Rectal smooth muscle tissue (tissue), 1 donor: ENCODE results near the gene SRCAP.

Experiments used
- H3K27ac ChIP-seq: one replicate; pipeline ENCODE4 v1.7.0; 2013; ENCODE audit warnings: low read depth, low read length, inconsistent platforms
- H3K27me3 ChIP-seq: one replicate; pipeline ENCODE4 v1.7.0; 2013; ENCODE audit warnings: low read length; ENCODE audit not compliant: control insufficient read depth, insufficient read depth
- H3K36me3 ChIP-seq: one replicate; pipeline ENCODE4 v1.7.0; 2013; ENCODE audit warnings: low read length; ENCODE audit not compliant: control insufficient read depth, insufficient read depth
- H3K4me1 ChIP-seq: one replicate; pipeline ENCODE4 v1.7.0; 2013; ENCODE audit warnings: low read length; ENCODE audit not compliant: control insufficient read depth, insufficient read depth
- H3K4me3 ChIP-seq: one replicate; pipeline ENCODE4 v1.7.0; 2013; ENCODE audit warnings: low read length
- H3K9ac ChIP-seq: one replicate; pipeline ENCODE4 v1.7.0; 2013; ENCODE audit warnings: low read length

The SRCAP gene

DNA sequence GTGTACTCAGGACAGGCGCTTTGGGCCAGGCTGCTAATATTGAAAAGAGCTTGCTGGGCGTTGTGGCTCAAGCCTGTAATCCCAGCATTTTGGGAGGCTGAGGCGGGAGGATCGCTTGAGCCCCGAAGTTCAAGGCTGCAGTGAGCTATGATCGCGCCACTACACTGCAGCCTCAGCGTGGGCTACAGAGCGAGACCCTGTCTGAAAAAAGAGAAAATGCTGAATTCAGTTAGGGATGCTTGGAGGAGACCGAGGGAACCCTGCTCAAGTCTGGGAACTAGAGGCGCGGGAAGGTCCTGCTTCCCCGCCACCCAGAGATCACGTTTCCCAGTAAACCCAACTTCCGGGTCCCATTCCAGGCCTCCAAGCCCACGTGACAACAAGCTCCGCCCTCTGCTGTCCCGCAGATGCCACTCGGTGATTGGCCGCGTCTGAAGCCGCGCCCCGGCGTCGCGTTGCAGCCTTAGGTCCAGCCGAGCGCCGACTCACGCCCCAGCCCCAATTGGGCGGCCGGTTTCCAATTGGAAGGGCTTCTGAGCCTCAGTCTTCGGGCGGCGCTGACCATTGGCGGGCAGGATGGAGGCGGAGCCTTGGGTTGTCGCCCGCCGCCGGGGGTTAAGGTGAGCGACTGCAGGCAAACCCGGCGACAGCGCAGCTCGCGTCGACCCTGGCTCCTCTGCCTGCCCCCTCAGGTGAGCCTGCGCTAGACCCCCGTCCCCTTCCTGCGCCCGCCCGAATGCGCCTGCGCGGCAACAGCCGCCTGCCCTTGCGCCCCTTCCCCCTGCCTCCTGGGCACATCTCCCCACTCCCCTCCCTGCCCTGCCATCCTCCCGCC lies 49.0 kb downstream of the SRCAP start, which contains the start of gene PHKG2:
Gene PHKG2 (plus strand): TSS at position 627 of the 835 bp plus-strand sequence. CDS start 396 bp downstream, outside the sequence.
- Histone ChIP-seq H3K27me3 (no peaks in the 10 kb centered on the region), H3K36me3 (peaks cover 9% of the 10 kb centered on the region), H3K27ac (peak within 1 kb of the TSS; percentile 77), H3K4me3 (peak within 1 kb of the TSS; percentile 85), H3K9ac (peak within 1 kb of the TSS; percentile 70), H3K4me1 (no peaks in the 10 kb centered on the region)

DNA sequence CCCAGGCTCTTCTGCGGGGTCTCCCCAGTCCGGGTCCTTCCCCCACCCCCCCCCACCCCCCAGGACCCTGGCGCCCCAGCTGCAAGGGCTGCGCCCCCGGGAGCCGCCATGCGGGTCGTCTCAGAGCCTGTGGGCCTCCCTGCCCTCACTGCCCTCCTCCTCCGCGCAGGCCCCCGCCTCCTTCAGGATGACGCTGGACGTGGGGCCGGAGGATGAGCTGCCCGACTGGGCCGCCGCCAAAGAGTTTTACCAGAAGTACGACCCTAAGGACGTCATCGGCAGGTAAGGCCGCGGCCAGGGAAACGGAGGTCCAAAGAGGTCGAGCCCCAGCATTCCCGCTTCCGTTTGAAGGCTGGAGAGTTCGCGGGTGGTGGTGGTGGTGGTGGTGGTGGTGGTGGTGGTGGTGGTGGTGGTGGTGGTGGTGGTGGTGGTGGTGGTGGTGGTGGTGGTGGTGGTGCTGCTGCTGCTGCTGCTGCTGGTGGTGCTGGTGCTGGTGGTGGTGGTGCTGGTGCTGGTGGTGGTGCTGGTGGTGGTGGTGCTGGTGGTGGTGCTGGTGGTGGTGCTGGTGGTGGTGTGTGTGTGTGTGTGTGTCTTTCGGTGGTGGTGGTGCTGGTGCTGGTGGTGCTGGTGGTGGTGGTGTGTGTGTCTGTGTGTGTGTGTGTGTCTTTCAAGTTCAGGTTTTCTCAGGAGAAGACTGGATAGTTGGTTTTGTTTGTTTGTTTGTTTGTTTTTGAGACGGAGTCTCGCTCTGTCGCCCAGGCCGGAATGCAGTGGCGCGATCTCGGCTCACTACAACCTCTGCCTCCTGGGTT lies 49.9 kb downstream of the SRCAP start:
- Histone ChIP-seq H3K4me1 (no peaks in the 10 kb centered on the region), H3K4me3 (peak overlapping the region; percentile 85), H3K27me3 (no peaks in the 10 kb centered on the region), H3K9ac (peak overlapping the region; percentile 39), H3K27ac (peak overlapping the region; percentile 50), H3K36me3 (peaks cover 9% of the 10 kb centered on the region)

DNA sequence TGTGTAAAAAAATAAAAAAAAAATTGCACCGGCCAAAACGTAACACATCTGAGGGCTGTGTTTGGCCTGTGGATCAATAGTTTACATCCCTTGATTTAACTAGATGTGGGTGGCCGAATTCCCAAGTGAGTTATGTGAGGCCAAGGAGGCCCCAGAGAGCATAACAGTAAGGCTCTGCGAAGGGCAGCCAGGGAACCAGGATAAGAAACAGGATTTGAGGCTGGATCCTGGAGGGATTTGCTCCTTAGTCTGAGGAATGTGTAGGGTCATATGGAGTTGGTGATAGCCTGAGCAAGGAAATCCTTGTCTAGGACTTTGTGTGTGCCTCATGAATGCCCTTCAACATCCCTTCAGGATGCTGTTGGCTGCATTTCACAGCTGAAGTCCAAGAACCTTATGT lies 51.2 kb downstream of the SRCAP start:
- Histone ChIP-seq H3K4me3 (no peak overlapping the region), H3K9ac (no peak overlapping the region), H3K27me3 (no peaks in the 10 kb centered on the region), H3K36me3 (peaks cover 8% of the 10 kb centered on the region), H3K4me1 (no peaks in the 10 kb centered on the region), H3K27ac (no peak overlapping the region)

DNA sequence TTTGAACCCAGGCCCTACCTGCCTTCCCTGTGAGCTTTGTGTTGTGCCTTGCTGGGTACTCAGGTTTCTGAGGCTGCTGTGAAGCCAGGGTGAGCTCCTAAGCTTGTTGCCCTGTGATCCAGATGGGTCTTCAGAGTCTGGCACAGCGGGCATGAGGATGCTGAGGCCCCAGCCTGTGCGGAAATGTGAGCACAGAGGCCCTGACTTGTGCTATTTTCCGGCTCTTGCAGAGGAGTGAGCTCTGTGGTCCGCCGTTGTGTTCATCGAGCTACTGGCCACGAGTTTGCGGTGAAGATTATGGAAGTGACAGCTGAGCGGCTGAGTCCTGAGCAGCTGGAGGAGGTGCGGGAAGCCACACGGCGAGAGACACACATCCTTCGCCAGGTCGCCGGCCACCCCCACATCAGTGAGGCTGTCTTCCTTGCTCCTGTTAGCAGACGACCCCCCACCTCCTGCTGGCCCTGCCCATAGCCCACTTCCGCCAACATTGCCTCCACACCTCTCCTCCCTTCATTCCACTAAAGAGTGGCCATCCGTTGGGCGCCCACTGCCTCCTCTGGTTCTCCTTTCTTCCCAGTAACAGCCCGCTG lies 52.0 kb downstream of the SRCAP start:
- H3K9ac ChIP-seq = no peak overlapping the region

DNA sequence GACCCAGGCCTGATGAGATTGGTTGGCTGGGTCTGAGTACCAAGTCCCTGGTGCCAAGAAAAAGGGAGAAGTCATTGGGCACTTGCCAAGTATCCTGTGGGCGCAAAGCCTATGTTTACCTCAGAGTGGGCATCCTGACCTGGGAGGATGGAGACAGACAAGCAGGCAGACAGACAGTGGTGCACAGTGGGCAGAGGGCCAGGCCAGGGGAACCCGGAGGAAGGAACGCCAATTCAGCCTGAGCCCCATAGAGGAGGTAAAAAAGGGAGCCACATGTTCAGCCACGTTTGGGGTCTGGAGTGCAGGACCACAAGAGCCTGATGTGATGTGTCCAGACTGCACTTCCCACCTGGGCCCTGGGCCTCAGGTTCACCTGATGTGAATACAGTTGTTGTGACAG lies 54.6 kb downstream of the SRCAP start:
- Histone ChIP-seq H3K27me3 (no peaks in the 10 kb centered on the region), H3K36me3 (peaks cover 25% of the 10 kb centered on the region), H3K9ac (no peak overlapping the region), H3K4me3 (no peak overlapping the region), H3K4me1 (no peaks in the 10 kb centered on the region), H3K27ac (no peak overlapping the region)

More for the DNA sequence above, 52.0 kb downstream of the SRCAP start:
- Histone ChIP-seq H3K4me1 (no peaks in the 10 kb centered on the region), H3K36me3 (peaks cover 11% of the 10 kb centered on the region), H3K4me3 (no peak overlapping the region), H3K27me3 (no peaks in the 10 kb centered on the region), H3K27ac (no peak overlapping the region)

DNA sequence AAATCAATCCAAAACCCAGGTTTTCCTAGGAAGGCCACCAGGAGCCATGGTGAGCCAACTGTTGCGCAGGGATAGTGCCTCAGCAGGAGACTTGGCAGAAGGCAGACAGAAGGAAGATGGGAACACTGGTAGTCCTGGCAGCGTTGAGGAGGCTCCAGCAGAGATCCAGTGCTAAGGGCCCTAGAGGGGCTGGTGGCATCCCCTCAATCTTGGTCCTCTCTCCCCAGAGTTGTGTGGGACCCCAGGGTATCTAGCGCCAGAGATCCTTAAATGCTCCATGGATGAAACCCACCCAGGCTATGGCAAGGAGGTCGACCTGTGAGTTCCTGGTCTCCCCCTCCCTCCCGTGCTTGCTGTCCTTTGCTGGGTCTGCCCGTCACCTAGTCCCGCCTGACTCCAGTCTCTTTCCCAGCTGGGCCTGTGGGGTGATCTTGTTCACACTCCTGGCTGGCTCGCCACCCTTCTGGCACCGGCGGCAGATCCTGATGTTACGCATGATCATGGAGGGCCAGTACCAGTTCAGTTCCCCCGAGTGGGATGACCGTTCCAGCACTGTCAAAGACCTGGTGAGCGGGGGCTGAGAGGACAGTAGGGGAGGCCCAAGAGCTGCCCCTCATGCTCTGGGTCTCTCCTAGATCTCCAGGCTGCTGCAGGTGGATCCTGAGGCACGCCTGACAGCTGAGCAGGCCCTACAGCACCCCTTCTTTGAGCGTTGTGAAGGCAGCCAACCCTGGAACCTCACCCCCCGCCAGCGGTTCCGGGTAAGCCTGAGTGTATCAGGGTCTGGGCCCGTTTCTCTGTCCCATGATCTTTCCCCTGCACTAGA lies 57.2 kb downstream of the SRCAP start:
- Histone ChIP-seq H3K9ac (no peak overlapping the region), H3K27me3 (no peaks in the 10 kb centered on the region), H3K4me3 (no peak overlapping the region), H3K36me3 (peaks cover 25% of the 10 kb centered on the region), H3K27ac (no peak overlapping the region), H3K4me1 (peaks cover 4% of the 10 kb centered on the region)

DNA sequence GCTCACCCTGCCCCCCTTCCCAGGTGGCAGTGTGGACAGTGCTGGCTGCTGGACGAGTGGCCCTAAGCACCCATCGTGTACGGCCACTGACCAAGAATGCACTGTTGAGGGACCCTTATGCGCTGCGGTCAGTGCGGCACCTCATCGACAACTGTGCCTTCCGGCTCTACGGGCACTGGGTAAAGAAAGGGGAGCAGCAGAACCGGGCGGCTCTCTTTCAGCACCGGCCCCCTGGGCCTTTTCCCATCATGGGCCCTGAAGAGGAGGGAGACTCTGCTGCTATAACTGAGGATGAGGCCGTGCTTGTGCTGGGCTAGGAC lies 57.8 kb downstream of the SRCAP start:
- Histone ChIP-seq H3K36me3 (peaks cover 21% of the 10 kb centered on the region), H3K9ac (no peak overlapping the region), H3K27me3 (no peaks in the 10 kb centered on the region), H3K4me1 (peaks cover 7% of the 10 kb centered on the region), H3K27ac (no peak overlapping the region), H3K4me3 (no peak overlapping the region)

DNA sequence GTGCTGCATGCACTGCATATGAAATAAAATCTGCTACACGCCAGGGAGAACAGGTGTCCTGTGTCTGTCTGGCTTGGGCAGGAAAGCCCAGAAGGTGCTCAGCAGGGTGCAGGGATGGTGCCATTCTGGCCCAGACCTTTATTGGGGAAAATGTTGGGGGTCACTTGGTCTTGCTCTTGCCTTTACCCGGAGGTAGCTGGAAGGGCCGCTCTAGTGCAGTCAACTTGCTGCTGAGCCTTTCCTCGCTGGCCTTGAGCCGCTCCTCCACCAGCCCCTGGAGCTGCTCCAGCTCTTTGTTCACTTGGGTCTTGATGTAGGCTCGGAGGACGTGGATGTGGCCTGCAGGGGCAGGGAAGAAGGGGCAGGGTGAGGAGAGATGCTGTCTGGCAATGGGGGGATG lies 58.3 kb downstream of the SRCAP start:
- Histone ChIP-seq H3K27ac (no peak overlapping the region), H3K36me3 (peaks cover 21% of the 10 kb centered on the region), H3K9ac (no peak overlapping the region)

DNA sequence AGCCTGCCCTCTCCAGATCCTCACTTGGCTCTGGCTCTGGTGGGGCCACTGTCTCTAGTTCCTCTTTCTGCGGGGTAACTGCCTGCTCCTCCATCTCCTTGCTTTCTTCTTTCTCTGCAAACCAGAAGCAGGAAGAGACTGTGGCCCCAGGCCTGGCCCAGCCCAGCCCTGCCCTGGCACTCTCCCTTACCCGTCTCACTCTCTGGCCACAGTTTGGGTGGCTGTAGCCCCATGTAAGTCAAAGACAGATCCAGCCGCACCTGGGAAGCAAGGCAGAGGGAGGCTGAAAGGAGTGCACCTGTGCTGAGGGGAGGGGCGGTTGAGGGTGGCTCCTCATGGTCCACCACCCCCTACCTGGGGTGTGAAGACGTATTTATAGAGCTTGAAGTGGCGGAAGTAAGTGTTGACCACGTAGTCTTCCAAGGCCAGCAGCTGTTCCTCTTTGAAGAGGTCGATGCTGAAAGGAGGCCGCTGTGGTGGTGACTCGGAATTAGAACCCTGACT lies 60.1 kb downstream of the SRCAP start:
- no peak overlapping the region for H3K9ac ChIP-seq
- no peak overlapping the region for H3K4me3 ChIP-seq
- H3K4me1 ChIP-seq = peaks cover 19% of the 10 kb centered on the region
- no peak overlapping the region for H3K27ac ChIP-seq
- H3K36me3 ChIP-seq = peaks cover 17% of the 10 kb centered on the region
- no peaks in the 10 kb centered on the region for H3K27me3 ChIP-seq

More for the DNA sequence above, 58.3 kb downstream of the SRCAP start:
- no peak overlapping the region for H3K4me3 ChIP-seq
- no peaks in the 10 kb centered on the region for H3K27me3 ChIP-seq
- H3K4me1 ChIP-seq = peaks cover 7% of the 10 kb centered on the region

DNA sequence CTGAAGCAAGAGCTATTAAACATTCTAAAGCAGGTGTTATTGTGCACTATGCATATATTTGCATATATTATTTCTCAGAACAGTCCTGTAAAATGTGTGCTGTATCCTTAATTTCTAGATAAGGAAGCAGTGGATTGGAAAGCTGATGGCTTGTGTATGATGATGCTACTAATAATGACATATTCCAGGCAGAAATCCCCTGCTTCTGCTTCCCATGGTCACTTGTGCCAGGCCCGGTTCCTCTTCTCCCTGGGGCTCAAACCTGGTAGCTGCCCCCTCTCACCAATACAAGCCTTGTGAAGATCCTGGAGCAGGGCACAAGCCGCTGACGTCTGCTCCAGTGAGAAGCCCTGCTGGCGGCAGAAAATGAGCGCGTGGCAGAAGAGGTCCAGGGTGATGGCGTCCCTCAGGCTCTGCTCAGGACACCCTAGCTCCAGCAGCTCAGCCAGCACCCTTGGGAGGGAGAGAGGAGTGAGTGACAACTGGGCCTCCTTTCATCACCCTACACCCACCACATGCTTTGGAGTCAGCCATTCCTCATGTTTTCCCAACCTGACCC lies 61.1 kb downstream of the SRCAP start:
- peaks cover 19% of the 10 kb centered on the region for H3K4me1 ChIP-seq
- no peak overlapping the region for H3K9ac ChIP-seq
- H3K4me3 ChIP-seq = no peak overlapping the region
- no peaks in the 10 kb centered on the region for H3K27me3 ChIP-seq
- H3K36me3 ChIP-seq = peaks cover 26% of the 10 kb centered on the region
- no peak overlapping the region for H3K27ac ChIP-seq

DNA sequence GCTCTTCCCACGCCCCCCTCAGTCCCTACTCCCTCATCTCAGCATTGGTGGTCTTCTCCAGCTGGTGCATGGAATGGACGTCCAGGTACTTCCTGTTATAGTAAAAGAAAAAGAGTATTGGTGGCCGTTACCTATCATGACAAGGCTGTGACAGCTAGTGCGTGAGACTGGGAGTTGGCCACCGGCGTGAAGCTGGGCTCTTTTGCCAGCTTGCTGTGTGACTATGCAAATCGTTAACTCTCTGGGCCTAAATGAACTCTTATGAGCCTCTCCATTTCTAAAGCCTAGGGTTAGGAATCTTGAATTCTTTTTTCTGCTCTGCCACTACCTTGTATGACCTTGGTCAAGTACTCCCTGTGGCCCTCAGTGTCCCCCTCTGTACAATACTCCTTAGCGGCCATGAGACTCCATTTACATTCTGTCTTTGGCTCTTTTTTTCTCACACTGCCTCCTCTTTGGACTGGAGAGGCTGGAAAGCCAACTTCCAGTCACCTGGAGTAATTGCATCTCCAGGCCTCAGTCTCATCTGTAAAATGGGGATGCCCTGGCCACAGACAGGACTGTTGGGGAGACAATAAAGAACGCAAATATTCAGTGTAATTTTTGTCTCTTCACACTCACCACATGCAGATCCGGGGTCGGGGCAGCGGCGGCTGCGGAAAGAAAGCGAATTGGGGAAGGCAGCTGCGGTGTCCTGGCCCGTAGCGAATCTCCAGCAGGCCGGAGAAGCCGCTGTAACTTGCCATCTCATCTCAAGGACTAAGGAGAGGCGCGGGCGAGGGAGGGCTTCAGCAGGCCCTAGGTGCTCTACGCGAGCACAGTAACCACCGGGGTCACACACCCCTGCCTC lies 61.8 kb downstream of the SRCAP start:
- no peak overlapping the region for H3K27ac ChIP-seq

More for the DNA sequence above, 61.8 kb downstream of the SRCAP start:
- Histone ChIP-seq H3K4me1 (peaks cover 19% of the 10 kb centered on the region), H3K36me3 (peaks cover 30% of the 10 kb centered on the region), H3K9ac (no peak overlapping the region), H3K27me3 (no peaks in the 10 kb centered on the region), H3K4me3 (peak overlapping the region; percentile 94)
